GM12878 (cell line): ENCODE results near the gene TSEN34. TPM values are rescaled to one million over a fixed set of nuclear protein-coding genes. Genes with fewer than 3 reads are reported as not detected.

Source experiments
- ATAC-seq: fragments of 200-7000 bp; cut with Tn5 transposase; 3 replicates; pipeline ENCODE4 v1.9.1; 2020; ENCODE audit warnings: mild to moderate bottlenecking, moderate library complexity
- BruUV-seq: library from RNA; stranded (reverse); fragments of 400-500 nt; replicated peaks from 2 replicates; lab custom pipeline; 2021; lab: Mats Ljungman, UMichigan
- CTCF ChIA-PET: fragments of 300-600 bp; sonication (Branson Sonifier 250); formaldehyde crosslinking; extraction: SDS; loops from one replicate; lab custom pipeline; 2021; ENCODE audit warnings: inconsistent platforms; lab: Yijun Ruan, JAX
- POLR2A ChIA-PET: fragments of 350-600 bp; formaldehyde crosslinking; extraction: SDS; loops from one replicate; lab custom pipeline; 2021; ENCODE audit warnings: inconsistent platforms; lab: Charles Lee
- RAD21 ChIA-PET: fragments of 300-600 bp; sonication (Branson Sonifier 250); formaldehyde crosslinking; loops from one replicate; lab custom pipeline; 2023; ENCODE audit warnings: antibody characterized with exemption; ENCODE audit not compliant: unreplicated experiment; lab: Charles Lee
- SMC1A ChIA-PET: fragments of 300-600 bp; sonication (Branson Sonifier 250); formaldehyde crosslinking; loops from one replicate; lab custom pipeline; 2023; ENCODE audit not compliant: unreplicated experiment, uncharacterized antibody; lab: Charles Lee
- DNase-seq: peaks from one replicate; pipeline ENCODE4 v3.0.0-alpha.2; 2011; ENCODE audit warnings: low read depth, low spot score
- FAIRE-seq: peaks from 3 replicates; lab custom pipeline; 2011; peaks lifted over from hg19 to GRCh38; lab: Jason Lieb, UNC
- H2AFZ ChIP-seq: 2 replicates; pipeline ENCODE4 v1.6.0; 2011; ENCODE audit warnings: low read depth, low read length, control low read depth; ENCODE audit not compliant: control insufficient read depth
- H3K27ac ChIP-seq: 2 replicates; pipeline ENCODE4 v1.5.1; 2011; ENCODE audit warnings: control low read depth; ENCODE audit not compliant: control insufficient read depth, insufficient read depth
- H3K27me3 ChIP-seq, 2 experiments: replicated peaks in 1 of 2; 2 replicates each; pipeline versions ENCODE4 v1.6.0 to v1.6.1; 2011; ENCODE audit warnings: low read length in 1 of 2; ENCODE audit not compliant: control insufficient read depth in 2 of 2, insufficient read depth in 2 of 2
- H3K36me3 ChIP-seq, 2 experiments: 2 replicates each; pipeline ENCODE4 v1.5.1; 2011; ENCODE audit warnings: low read length in 1 of 2; ENCODE audit not compliant: control insufficient read depth in 2 of 2, insufficient read depth in 2 of 2
- H3K4me1 ChIP-seq: 2 replicates; pipeline ENCODE4 v1.6.1; 2011; ENCODE audit warnings: mild to moderate bottlenecking, low read length, moderate library complexity, mixed read lengths; ENCODE audit not compliant: control insufficient read depth, insufficient read depth
- H3K4me2 ChIP-seq: 2 replicates; pipeline ENCODE4 v1.6.0; 2011; ENCODE audit warnings: control low read depth; ENCODE audit not compliant: control insufficient read depth, insufficient read depth
- H3K4me3 ChIP-seq: fragments of 200-600 bp; sonication (generic); 2 replicates; pipeline ENCODE4 v1.5.1; 2016
- H3K79me2 ChIP-seq: 2 replicates; pipeline ENCODE4 v1.6.0; 2011; ENCODE audit warnings: low read length; ENCODE audit not compliant: control insufficient read depth, insufficient read depth
- H3K9ac ChIP-seq: 2 replicates; pipeline ENCODE4 v1.8.0; 2011; ENCODE audit warnings: low read length, control low read depth, mixed read lengths; ENCODE audit not compliant: control insufficient read depth, insufficient read depth
- H3K9me3 ChIP-seq: replicated peaks from 3 replicates; pipeline ENCODE4 v1.5.1; 2011; ENCODE audit warnings: mild to moderate bottlenecking, low read length; ENCODE audit not compliant: control insufficient read depth, insufficient read depth
- H4K20me1 ChIP-seq: 2 replicates; pipeline ENCODE4 v1.6.0; 2011; ENCODE audit not compliant: control insufficient read depth, insufficient read depth
- CREM ChIP-seq: IDR thresholded peaks from 2 replicates; pipeline ENCODE4 v1.6.1; 2014; ENCODE audit warnings: antibody characterized with exemption, low read depth
- CTCF ChIP-seq, 3 experiments: IDR thresholded peaks in 2 of 3; conservative IDR thresholded peaks in 1 of 3; 2 replicates each; pipeline ENCODE4 v1.5.1; 2011; ENCODE audit warnings: low read depth in 3 of 3, low read length in 3 of 3, mild to moderate bottlenecking in 3 of 3, control low read depth in 2 of 3, moderate library complexity in 2 of 3, inconsistent platforms in 1 of 3, mixed read lengths in 1 of 3; ENCODE audit not compliant: control insufficient read depth in 2 of 3, insufficient read depth in 1 of 3; ENCODE audit errors: extremely low read depth in 1 of 3
- ESRRA ChIP-seq: IDR thresholded peaks from 2 replicates; pipeline ENCODE4 v1.6.1; 2012; ENCODE audit warnings: mild to moderate bottlenecking, low read length, improper control_type of control experiment
- HCFC1 ChIP-seq: fragments of 150-350 bp; IDR thresholded peaks from 2 replicates; pipeline ENCODE4 v1.6.1; 2014; ENCODE audit warnings: low read length
- HDGF ChIP-seq: fragments of 450-650 bp; IDR thresholded peaks from 2 replicates; pipeline ENCODE4 v1.6.1; 2016; ENCODE audit warnings: antibody characterized with exemption
- MTA2 ChIP-seq: fragments of 450-650 bp; IDR thresholded peaks from 2 replicates; pipeline ENCODE4 v1.6.1; 2016; ENCODE audit warnings: low read depth, mild to moderate bottlenecking, moderate library complexity
- NFYA ChIP-seq: IDR thresholded peaks from 2 replicates; pipeline ENCODE4 v1.6.1; 2011; ENCODE audit warnings: low read depth, mild to moderate bottlenecking, low read length, improper control_type of control experiment, borderline replicate concordance
- RBBP5 ChIP-seq: fragments of 200-600 bp; sonication (generic); conservative IDR thresholded peaks from 2 replicates; pipeline ENCODE4 v1.6.1; 2016
- ZNF384 ChIP-seq: IDR thresholded peaks from 2 replicates; pipeline ENCODE4 v1.6.1; 2012; ENCODE audit warnings: low read depth, mild to moderate bottlenecking, low read length, improper control_type of control experiment, borderline replicate concordance
- ZNF622 ChIP-seq: fragments of 450-650 bp; IDR thresholded peaks from 2 replicates; pipeline ENCODE4 v1.6.1; 2017; ENCODE audit warnings: mild to moderate bottlenecking, inconsistent platforms
- WGBS: methylation state at CpG from one replicate; pipeline ENCODE4 v1.1.6; 2016; ENCODE audit warnings: low lambda C conversion rate; ENCODE audit not compliant: insufficient replicate concordance, insufficient coverage; ENCODE audit errors: missing lambda C conversion rate; 5-methylcytosine and 5-hydroxymethylcytosine counted together
- in situ Hi-C: fragments of 300-500 bp; cut with MboI; formaldehyde crosslinking; loops from 9 replicates; pipeline ENCODE4 v1.14.3; 2018; ENCODE audit warnings: mixed read lengths
- intact Hi-C: fragments of 100-400 bp; cut with micrococcal nuclease; formaldehyde crosslinking; loops from one replicate; pipeline ENCODE4 v1.14.2; 2022; ENCODE audit not compliant: unreplicated experiment
- polyA plus RNA-seq, 11 experiments: library from polyadenylated mRNA; depleted of rRNA in 4 of 11; unstranded in 6 of 11; stranded (reverse) in 5 of 11; fragments of >200 nt; fragmentation: Nextera tagmentation in 4 of 11; fragmentation: Illumina TruSeq in 1 of 11; extraction: Ambion mirVana in 4 of 11; extraction: Trizol in 1 of 11; gene quantifications; 1 replicate in 1 of 11; 2 replicates in 10 of 11; pipeline versions ENCODE4 v1.2.1 to v1.2.3, GENCODE V29; 2011 to 2016; ENCODE audit warnings: inconsistent platforms in 2 of 11, missing spikeins in 2 of 11, low read depth in 1 of 11
- total RNA-seq, 4 experiments: library from RNA; depleted of rRNA in 3 of 4; stranded (reverse); fragments of >200 nt in 3 of 4; fragmentation: Illumina TruSeq in 1 of 4; extraction: Trizol in 1 of 4; gene quantifications; 2 replicates each; pipeline versions ENCODE4 v1.2.1 to v1.2.3, GENCODE V29; 2013 to 2021
- TF ChIP-seq, protein P1 (sequence below): IDR thresholded peaks from 2 replicates; pipeline ENCODE4 v1.6.1; 2011; ENCODE audit warnings: borderline replicate concordance, low read depth, mild to moderate bottlenecking, moderate library complexity, mixed read lengths, low read length; ENCODE audit not compliant: insufficient read depth; ENCODE audit errors: extremely low read length
- TF ChIP-seq, protein P2 (sequence below): fragments of 150-350 bp; IDR thresholded peaks from 2 replicates; pipeline ENCODE4 v1.6.1; 2016; ENCODE audit warnings: low read depth, low read length

The TSEN34 gene
- total and polyA plus RNA-seq, 10 of the 15 experiments (the other 5 are each of a cell fraction or from before 2014, with no cell fraction given), result 1.0 to 35.9 (median 16.8) TPM

DNA sequence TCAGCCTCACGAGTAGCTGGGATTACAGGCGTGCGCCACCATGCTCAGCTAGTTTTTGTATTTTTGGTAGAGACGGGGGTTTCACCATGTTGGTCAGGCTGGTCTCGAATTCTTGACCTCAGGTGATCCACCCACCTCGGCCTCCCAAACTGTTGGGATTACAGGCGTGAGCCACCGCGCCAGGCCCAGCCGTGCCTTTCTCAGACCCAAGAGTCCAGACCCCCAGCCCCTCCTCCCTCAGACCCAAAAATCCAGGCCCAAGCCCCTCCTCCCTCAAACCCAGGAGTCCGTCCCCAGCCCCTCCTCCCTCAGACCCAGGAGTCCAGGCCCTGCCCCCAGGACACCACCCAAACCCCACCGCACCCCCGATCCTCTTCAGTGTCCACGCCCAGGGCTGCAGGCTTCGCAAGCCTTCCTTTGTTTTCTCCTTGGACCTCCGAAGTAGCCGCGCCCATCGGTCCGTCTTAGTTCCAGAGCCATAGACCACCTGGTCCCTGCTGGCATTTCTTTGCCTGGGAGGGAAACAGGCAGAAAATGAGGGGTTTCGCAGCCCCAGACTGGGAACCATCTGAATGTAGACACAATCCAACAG lies 21.9 kb upstream of the TSEN34 start:
- SMC1A ChIA-PET, result interaction anchor here (0.7 kb wide), 1 partner anchor 20 kb away, joined by 3 read pairs; the partner anchor contains the start of gene MBOAT7
- H3K9me3 ChIP-seq, result no peaks in the 10 kb centered on the region; the same call in 2 of the 3 replicates
- in situ Hi-C loops, result no loop called here

More for the DNA sequence above, 21.9 kb upstream of the TSEN34 start:
- no peak overlapping the region for H2AFZ ChIP-seq
- RAD21 ChIA-PET, result interaction anchor here (1.0 to 1.2 kb wide), 2 partner anchors 10 to 63 kb away, joined by 3 to 5 read pairs; partner anchors contain the start of gene LENG1
- FAIRE-seq (no peak), ATAC-seq (no peak), DNase-seq (no peak)
- no peaks in the 10 kb centered on the region for H4K20me1 ChIP-seq
- H3K4me1 ChIP-seq, result no peaks in the 10 kb centered on the region
- POLR2A ChIA-PET, result interaction anchor here (0.7 kb wide), 1 partner anchor 259 kb away, joined by 4 read pairs; no protein-coding TSS in a partner anchor
- CTCF ChIA-PET, result interaction anchor here (0.8 to 2.6 kb wide), 5 partner anchors 11 to 97 kb away, joined by 3 to 9 read pairs (median 4); no protein-coding TSS in a partner anchor
- no peak overlapping the region for H3K4me3 ChIP-seq
- TF ChIP-seq, protein P1, sequence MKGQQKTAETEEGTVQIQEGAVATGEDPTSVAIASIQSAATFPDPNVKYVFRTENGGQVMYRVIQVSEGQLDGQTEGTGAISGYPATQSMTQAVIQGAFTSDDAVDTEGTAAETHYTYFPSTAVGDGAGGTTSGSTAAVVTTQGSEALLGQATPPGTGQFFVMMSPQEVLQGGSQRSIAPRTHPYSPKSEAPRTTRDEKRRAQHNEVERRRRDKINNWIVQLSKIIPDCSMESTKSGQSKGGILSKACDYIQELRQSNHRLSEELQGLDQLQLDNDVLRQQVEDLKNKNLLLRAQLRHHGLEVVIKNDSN, result no peak
- TF ChIP-seq CTCF (IDR thresholded peaks at IDR 0.05 in 2 of 3, conservative IDR thresholded peaks at IDR 0.05 in 1 of 3; ENCODE audit: control insufficient read depth in 2 of 3, extremely low read depth in 1 of 3, insufficient read depth in 1 of 3, low read depth in 3 of 3, low read length in 3 of 3) (no peak), ZNF384 (no peak), NFYA (no peak), MTA2 (no peak), CREM (no peak), ESRRA (no peak), HDGF (no peak), RBBP5 (no peak), ZNF622 (no peak), HCFC1 (no peak)
- TF ChIP-seq, protein P2, sequence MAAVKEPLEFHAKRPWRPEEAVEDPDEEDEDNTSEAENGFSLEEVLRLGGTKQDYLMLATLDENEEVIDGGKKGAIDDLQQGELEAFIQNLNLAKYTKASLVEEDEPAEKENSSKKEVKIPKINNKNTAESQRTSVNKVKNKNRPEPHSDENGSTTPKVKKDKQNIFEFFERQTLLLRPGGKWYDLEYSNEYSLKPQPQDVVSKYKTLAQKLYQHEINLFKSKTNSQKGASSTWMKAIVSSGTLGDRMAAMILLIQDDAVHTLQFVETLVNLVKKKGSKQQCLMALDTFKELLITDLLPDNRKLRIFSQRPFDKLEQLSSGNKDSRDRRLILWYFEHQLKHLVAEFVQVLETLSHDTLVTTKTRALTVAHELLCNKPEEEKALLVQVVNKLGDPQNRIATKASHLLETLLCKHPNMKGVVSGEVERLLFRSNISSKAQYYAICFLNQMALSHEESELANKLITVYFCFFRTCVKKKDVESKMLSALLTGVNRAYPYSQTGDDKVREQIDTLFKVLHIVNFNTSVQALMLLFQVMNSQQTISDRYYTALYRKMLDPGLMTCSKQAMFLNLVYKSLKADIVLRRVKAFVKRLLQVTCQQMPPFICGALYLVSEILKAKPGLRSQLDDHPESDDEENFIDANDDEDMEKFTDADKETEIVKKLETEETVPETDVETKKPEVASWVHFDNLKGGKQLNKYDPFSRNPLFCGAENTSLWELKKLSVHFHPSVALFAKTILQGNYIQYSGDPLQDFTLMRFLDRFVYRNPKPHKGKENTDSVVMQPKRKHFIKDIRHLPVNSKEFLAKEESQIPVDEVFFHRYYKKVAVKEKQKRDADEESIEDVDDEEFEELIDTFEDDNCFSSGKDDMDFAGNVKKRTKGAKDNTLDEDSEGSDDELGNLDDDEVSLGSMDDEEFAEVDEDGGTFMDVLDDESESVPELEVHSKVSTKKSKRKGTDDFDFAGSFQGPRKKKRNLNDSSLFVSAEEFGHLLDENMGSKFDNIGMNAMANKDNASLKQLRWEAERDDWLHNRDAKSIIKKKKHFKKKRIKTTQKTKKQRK, result no peak
- no peak overlapping the region for H3K27ac ChIP-seq
- no TSS peak for BruUV-seq
- H3K36me3 ChIP-seq, result no peaks in the 10 kb centered on the region
- no peak overlapping the region for H3K4me2 ChIP-seq
- H3K79me2 ChIP-seq, result no peaks in the 10 kb centered on the region
- no peaks in the 10 kb centered on the region for H3K27me3 ChIP-seq
- H3K9ac ChIP-seq, result no peak overlapping the region
- intact Hi-C loops, result no loop called here
- WGBS, result 58% methylated on average over 19 of the region's 21 CpGs
